Measurements from ENCODE around the gene APBB1. TPM values are rescaled to one million over a fixed set of nuclear protein-coding genes. Genes with fewer than 3 reads are reported as not detected.

APBB1 gene
- 23.7 TPM for total RNA-seq

DNA sequence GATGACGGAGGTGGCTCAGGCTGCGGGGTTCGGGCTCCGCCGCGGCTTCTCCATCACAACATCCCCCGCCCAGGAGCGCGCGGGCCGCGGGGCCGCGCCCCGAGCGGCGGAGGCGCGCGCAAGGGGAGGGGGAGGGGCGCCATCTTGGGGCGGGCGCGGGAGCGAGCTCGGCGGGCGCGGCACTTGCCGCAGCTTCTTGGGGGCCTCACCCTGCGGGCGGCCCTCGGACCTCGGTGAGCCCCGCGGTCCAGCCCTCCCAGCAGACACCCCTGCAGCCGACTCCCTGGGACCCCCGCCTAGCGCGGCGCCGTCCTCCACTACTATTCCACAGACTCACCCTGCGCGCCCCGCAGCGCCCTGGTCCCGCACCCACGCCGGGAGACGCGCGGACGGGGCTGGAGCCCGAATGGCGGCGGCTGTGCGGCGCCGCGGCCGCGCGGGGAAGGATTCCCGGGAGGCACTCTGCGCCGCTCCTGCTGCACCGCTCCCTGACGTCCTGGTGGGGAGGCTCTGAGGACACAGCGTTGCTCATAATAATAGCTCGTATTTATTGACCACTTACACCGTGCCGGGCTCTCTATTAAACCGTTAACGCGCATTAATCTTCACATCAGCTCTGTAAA is at the start of gene APBB1:
APBB1 (minus strand) TSS at position 86 of the 623 bp plus-strand sequence. CDS start 7,747 bp downstream, outside the sequence.
- DNase-seq (ENCODE audit: low read depth in 2 of 3, low spot score in 2 of 3) = peak; percentile 63 to 71 (median 69)

DNA sequence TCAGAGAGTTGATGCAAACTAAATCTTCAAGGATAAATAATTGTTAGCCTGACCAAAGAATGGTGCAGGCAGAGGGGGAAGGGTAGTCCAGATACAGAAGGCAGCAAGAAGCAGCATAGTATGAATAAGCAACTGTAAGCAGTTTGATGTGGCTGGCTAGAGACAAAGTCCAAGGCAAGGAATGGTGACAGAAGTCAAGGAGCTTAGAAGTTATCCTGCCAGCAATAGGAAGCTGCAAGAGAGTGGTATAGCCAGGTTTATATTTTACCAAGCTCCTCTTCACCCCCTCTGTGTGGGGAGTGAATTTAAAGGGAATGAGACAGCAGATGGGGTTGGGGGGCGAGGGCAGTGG is 40.2 kb upstream of the APBB1 start:
- DNase-seq (ENCODE audit: low read depth in 2 of 3, low spot score in 2 of 3) = no peak

DNA sequence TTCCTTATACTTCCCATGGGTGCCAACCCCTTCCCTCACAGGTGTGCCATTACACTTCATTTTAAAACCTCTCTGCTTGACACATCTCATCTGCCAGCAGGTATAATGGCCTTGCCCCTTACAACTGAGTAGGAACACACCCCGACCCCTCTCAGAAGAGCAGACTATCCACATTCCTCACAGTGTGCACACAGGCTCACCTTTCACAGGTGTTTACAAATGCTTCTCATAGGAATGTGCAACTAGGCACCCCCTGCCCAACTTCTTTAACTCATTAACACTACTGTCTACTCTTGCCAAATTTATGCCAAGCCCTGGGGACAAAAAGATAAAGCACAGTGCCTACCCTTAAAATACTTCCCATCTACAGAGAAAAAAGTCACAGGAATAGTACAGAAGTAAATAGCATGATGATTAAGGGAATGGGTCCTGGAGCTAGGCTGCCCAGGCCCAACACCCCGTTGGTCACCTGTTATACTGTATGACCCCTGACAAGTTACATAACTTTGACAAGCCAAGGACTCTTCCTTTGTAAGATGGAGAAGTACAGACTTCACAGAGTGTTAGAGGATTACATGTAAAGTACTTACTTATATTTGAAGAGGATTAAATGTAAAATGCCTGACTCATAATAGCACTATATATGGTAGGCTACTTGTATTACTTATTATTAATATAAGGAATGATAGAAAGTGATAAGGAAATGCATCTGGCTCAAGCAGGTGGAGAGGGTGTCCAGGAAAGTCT is 39.6 kb upstream of the APBB1 start:
- no peak for DNase-seq (ENCODE audit: low read depth in 2 of 3, low spot score in 2 of 3)

DNA sequence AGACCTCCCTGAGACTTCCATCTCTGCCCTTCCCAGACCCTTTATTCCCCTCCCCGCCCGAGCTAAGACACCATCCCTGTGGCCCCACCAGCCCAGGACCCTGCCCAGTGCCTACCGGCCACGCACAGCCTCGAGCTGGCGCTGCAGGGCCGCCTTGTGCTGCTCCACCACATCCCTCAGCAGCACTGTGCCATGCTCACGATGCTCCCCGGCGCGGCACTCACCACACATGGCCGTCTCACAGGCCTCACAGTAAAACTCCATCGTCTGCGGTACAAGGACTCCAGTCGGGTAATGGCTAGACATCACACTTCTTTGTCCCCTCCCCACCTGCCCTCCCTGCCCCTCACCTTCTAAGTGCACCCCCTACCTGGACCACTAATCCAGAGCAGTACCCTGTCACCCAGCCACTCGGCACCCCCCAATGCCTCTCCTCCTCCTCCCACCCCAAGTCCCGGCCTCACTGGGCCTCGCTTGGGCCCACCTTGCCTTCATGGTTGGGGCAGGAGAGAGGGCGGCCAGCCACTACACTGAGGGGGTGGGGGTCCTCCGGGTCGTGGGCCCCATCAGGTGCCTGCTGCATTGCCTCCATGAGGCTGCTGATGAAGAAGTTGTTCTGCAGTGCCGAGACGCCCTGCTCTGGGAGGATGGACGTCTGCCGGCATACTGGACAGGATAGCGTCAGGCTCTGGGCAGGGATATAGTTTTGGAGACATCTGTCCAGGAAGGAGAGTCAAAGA is 38.9 kb upstream of the APBB1 start:
- no peak for DNase-seq (ENCODE audit: low read depth in 2 of 3, low spot score in 2 of 3)

DNA sequence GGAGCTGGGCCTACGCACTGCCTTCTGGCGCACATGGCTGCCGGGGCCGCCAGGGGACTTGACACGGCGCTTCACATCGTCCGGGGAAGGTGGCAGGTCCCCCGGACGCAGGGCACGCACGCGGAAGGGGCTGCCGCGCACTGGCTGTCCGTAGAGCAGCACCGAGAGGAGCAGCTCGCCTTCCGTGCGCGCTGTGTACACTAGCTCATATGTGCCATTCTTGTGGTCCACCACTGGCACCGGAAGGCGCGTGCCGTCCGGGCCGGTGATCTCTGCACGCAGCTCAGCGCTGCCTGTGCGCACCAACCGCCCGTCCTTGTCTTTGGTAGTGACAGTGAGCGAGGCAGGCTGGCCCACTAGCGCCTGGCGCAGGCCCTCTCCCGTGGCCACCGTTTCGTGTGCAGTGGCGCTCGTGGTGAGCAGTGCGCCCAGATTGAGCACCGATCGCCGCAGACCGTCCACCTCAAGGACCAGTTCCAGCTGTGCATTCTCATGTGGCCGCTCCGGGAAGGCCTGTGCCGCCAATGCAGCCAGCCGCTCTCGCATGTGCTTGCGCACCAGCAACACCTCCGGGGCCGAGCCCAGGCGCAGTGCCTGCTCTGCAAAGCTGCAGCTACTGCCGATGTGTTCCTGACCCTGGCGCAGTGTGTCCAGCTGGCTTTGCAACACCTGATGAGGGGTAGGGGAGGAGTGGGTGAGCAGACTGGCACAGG is 37.6 kb upstream of the APBB1 start:
- no peak for DNase-seq (ENCODE audit: low read depth in 2 of 3, low spot score in 2 of 3)

DNA sequence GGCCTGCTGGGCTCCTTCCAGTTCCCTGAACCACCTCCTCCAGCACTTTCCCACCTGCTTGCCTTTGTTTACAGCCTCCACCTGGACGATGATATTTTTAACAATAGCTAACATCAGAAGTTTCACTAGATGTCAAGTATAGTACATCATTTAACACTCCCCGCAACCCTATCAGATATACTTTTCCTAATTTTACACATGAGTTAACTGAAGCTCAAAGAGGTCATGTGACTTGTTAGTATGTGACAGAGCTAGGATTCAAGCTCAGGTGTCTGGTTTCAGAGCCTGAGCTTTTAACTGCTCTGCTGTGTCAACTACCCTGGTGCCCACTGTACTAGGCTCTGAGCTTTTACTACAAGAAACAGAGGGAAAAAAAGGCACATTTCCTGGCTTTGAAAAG is 36.2 kb upstream of the APBB1 start:
- no peak for DNase-seq (ENCODE audit: low read depth in 2 of 3, low spot score in 2 of 3)

DNA sequence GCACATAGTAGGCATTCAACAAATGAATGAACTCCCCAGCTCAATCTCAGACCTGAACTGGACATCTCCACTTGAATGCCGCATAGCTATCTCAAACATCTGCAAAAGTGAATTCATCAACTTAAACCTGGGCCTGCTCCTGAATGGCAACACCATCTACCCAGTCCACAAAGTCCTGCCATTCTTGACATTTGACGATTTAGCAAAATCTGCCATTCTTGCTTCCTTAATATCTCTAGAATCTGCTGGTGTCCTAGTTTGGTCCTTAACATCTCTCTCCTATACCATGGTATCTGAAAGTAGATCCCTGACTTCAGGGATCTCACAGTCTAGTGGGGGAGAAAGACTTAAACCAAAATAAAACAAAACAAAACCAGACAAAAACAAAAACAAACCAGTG is 34.3 kb upstream of the APBB1 start:
- DNase-seq (ENCODE audit: low read depth in 2 of 3, low spot score in 2 of 3) = no peak

DNA sequence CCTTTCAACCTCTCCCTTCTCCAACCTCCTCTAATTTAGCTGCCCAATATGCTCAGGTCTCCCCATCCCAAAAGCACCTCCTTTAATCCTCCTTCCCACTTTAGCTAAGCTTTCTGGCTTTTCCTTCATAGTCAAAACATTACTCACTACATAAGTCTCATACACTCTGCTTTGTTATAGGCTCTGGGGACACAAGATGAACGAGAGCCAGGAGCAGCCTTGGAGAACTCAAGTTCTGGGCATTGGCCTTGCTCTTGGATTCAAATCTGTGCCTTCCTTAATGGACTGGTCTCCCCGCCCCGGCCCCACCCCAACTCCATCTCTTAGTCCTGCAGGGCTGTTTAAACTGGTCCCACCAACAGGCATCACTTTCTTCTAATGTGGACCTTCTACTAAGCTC is 33.3 kb upstream of the APBB1 start:
- DNase-seq (ENCODE audit: low read depth in 2 of 3, low spot score in 2 of 3) = no peak

DNA sequence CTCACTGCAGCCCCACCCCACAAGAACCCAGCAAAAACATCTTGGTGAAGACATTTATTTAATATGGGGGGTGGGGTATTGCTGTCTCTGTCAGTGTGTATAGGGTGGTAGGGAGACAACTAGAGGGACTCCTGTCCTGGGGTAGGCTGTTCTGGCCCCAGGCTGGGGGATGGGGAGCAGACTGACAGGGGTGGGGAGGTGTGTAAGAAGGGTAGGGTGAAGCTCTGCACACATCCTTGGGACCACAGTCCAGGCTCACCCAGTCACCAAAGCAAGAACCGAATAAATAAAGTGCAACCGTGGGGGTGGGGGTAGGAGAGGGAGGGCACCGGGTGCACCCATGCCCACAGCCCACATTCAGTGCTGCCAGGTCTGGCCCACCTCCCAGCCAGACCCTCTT is 29.7 kb upstream of the APBB1 start:
- DNase-seq (ENCODE audit: low read depth in 2 of 3, low spot score in 2 of 3) = no peak

DNA sequence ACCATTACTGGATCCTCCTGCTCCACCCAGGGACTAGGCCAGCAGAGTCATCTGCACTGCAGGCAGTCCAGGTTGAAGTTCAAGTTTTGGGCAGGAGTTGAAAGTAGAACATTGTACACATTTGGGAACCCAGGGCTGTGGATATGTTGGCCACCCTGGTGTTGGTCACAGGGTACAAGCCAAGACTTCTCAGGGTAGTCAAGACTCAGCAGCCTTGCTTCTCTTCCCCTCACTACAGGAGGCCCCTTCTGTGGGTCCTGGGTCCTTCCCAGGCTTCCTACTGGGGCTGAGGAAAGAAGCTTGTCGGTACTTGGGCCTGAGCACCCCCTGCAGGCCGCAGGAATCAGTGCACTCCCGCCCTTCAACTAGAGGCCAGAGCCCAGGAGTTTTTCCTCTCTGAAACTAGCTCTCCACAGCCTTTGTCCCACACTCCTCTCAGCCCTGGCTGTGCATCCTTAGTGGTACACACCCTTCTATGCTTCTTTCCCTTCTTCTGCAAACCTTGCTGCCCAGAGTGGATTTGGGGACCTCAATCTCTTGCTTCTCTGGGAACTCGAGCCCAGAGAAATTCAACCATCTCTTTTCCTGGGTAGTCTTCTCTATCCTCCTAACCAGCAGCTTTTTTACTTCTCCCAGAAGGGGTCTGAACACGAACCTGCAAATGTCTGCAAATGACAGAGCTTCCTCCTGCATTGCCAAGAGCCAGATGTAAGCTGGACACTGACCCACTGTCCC is 24.5 kb upstream of the APBB1 start:
- DNase-seq (ENCODE audit: low read depth in 2 of 3, low spot score in 2 of 3) = peak; percentile 37 to 61 (median 42)

DNA sequence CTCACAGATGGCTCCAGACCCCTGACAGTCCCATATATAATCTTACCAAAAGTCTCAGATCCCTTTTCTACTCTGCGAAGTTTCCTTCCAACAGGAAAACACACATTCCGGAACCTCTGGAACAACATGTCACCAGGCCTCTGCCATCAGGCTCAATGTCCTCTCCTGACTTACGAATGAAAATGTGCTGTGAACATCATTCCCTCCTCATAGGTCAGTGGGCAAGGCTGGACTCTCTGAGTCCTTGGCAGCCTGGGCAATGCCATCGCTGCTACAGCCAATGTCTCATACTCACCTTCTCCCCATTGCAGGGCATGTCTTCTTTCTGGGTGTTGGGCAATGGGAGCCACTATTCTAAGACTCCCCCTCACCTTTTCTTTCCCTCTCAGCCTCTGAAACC is 23.5 kb upstream of the APBB1 start:
- DNase-seq (ENCODE audit: low read depth in 2 of 3, low spot score in 2 of 3) = no peak

DNA sequence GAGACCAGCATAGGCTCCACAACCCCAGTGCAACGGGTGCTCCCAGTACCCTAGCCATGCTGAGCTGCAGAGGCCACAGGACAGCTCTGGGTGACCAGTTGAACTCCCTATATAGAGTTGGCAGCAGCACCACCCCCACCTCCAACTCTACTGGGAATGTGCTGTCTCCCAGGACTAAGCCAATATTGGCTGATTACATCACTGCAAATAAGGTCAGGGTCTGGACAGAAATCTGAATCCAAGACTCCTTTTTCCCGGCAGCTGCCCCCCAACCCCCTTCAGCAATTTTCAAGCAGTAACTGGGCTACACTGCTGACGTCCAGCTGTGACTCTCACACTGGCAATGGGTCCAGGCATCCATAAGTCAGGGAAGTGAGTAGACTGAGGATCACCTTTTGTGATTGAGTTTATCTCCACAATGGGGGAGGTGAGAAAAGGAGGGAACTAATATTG is 22.0 kb upstream of the APBB1 start, which contains the start of gene HPX:
HPX (minus strand) TSS at position 82 of the 453 bp plus-strand sequence; CDS start at position 58, 24 bp downstream.
- DNase-seq (ENCODE audit: low read depth in 2 of 3, low spot score in 2 of 3) = no peak

DNA sequence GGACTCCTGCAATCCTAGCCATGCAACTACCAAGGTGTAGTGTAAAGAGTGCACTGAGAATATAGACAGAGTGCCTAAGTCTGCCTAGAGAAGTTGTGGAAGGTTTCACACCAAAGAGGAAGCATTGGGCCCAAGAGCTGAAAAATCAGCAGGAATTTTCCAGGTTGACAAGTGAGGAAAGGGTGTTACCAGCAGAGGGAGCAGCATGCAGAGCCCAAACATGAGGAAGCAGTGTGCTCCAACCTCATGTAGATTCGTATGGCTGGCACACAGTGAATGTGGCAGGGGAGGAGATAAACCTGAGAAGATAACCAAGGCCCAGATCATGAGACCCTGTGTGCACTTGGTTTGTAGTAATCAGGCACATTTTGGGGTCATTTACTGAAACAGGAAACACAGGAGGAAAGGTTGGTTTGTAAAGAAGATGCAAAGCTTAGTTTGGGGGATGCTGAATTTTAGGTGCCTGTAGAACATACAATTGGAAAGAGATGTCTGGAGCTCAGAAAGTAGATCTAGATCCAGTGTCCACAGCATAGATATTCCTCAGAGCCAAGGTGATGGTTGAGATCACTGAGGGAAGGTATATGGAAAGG is 20.2 kb upstream of the APBB1 start:
- DNase-seq (ENCODE audit: low read depth in 2 of 3, low spot score in 2 of 3) = peak in 2 of 3 donors; percentile 48 to 59

DNA sequence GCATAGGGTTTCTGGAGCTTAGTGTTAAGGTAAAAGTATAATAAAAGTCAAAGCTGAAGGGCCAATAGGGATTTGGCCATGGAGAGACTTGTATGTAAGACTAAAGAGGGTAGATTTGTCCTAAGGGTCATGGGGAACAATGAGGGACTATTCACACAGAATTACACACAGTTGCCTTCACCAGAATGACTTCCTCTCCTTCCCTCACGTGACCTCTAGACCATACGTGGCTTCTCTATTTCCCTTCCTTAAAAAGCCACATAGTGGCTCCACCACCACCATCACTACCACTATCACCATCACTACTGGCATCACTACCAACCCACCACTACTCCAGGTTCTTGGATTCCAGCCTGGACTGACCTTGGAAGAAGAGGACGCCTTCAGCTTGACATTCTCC is 19.1 kb upstream of the APBB1 start:
- DNase-seq (ENCODE audit: low read depth in 2 of 3, low spot score in 2 of 3) = peak in 2 of 3 donors; percentile 35 to 59

DNA sequence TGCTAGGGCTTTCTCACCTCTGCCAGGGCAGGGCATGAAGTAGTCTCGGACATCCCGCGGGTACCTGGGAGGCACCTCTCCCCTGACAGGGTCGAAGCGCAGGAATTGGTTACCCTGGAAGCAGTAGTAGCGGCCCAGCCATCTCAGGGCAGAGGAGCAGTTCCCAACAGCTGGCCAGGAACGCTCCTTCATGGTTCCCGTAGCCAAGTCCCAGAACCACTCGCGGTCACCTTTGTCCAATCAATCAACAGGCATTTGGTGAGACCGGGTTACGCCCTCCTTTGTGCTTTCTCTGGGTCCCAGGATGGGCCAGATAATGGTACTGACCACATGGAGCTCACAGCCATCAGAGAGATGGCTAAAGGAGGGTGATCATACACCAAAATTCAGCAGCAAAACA is 18.5 kb upstream of the APBB1 start:
- no peak for DNase-seq (ENCODE audit: low read depth in 2 of 3, low spot score in 2 of 3)

DNA sequence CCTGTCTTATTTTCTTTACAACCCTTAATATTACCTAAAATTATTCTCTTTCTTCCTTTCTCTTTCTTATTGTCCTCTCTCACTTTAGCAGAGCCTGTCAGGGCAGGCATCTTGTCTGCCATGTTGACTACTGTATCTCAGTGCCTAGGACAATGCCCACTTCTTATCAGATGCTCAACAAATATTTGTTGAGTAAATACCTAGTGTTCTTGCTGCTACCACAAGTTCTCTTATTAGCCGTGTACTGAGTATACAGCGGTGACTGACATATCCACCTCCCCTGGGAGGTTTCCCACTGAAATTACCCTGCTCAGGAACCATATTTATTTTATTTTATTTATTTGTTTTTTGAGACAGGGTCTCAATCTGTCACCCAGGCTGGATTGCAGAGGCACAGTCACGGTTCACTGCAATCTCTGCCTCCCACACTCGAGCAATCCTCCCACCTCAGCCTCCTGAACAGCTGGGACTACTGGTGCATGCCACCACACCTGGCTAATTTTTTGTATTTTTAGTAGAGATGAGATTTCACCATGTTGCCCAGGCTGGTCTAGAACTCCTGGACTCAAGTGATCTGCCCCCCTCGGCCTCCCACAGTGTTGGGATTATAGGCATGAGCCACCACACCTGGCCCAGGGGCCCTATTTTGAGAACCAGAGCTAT is 15.2 kb upstream of the APBB1 start:
- no peak for DNase-seq (ENCODE audit: low read depth in 2 of 3, low spot score in 2 of 3)

DNA sequence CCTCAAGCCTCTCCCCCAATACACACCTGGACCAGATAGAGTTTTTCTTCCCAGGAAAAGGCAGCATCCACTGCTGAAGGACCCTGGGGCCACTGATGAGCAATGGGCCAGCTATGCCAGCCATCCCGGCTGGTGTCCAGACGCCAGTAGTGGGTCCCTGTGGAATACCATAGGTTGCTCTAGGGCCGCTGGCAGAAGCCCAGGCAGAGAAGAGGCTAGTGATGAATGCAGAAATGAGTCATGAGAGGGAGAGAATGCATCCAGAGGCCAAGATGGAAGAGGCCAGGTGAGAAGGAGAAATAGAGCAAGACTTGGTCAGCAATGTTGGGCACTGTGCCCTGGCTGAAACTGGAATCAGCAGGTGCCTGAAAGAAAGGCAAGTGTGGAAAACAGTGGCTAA is 13.0 kb upstream of the APBB1 start:
- DNase-seq (ENCODE audit: low read depth in 2 of 3, low spot score in 2 of 3) = no peak

DNA sequence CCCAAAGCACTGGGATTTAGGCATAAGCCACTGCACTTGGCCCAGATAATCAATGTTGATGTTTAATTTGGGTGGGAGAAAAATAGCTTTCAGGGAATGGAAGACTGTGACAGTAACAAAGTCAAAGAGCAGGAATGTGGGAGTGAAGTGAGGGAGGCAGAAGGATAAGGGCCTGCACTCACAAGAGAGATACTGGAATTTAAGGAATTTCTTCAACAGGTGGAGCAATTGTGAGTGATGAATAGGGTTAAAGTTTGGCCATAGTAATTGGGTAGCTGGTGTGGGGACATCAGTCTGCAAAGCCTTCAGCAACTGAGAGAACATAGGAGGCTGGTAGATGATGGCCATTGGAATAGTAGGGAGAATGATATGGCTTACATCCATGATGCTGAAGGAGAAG is 8.6 kb upstream of the APBB1 start:
- no peak for DNase-seq (ENCODE audit: low read depth in 2 of 3, low spot score in 2 of 3)

DNA sequence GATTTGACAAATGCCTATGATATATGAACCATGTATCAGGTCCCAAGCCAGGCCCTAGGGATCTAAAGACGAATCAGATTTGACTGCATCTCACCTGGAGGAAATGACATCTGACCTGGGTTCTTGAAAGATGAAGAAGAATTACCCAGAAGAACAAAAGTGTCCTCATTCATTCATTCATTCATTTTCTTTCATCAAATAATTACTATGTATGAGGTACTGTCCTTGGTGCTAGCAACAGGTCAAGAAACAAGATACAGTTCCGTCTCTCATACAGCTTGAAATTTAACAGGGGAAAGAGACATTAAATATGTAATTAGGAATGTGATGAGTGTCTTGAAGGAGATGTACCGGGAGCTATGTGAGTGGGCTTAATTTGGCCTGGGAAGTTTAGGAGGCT is 1.8 kb upstream of the APBB1 start:
- DNase-seq (ENCODE audit: low read depth in 2 of 3, low spot score in 2 of 3) = no peak
